Panc1 (cell line): Measurements from ENCODE around the gene PSME3. TPM values are rescaled to one million over a fixed set of nuclear protein-coding genes. Genes with fewer than 3 reads are reported as not detected.

Experiments used
- ATAC-seq: fragments of 200-7000 bp; cut with Tn5 transposase; 2 replicates; pipeline ENCODE4 v1.9.1; 2020; ENCODE audit warnings: mild to moderate bottlenecking, moderate library complexity
- BruUV-seq: library from RNA; stranded (reverse); fragments of 400-500 nt; replicated peaks from 2 replicates; lab custom pipeline; 2021; lab: Mats Ljungman, UMichigan
- CTCF ChIA-PET: fragments of 300-600 bp; sonication (Branson Sonifier 250); formaldehyde crosslinking; loops from one replicate; lab custom pipeline; 2022; ENCODE audit warnings: antibody characterized with exemption; lab: Charles Lee
- POLR2A ChIA-PET: fragments of 300-600 bp; sonication (Branson Sonifier 250); formaldehyde crosslinking; loops from one replicate; lab custom pipeline; 2022; ENCODE audit warnings: antibody characterized with exemption; lab: Charles Lee
- DNase-seq: peaks from one replicate; pipeline ENCODE4 v3.0.0-alpha.2; 2010; ENCODE audit warnings: low read depth, low spot score
- H3K27ac ChIP-seq: 2 replicates; pipeline ENCODE4 v1.5.1; 2011; ENCODE audit warnings: mild to moderate bottlenecking, low read length, inconsistent platforms
- H3K27me3 ChIP-seq: fragments of 200-500 bp; sonication (Bioruptor generic); 2 replicates; pipeline ENCODE4 v1.6.0; 2014; ENCODE audit warnings: low read length, inconsistent platforms; ENCODE audit not compliant: control insufficient read depth, insufficient read depth
- H3K36me3 ChIP-seq: fragments of 200-500 bp; sonication (Bioruptor generic); 2 replicates; pipeline ENCODE4 v1.5.1; 2014; ENCODE audit warnings: inconsistent platforms, mild to moderate bottlenecking, low read length, moderate library complexity; ENCODE audit not compliant: control insufficient read depth, insufficient read depth
- H3K4me1 ChIP-seq: 2 replicates; pipeline ENCODE4 v1.5.1; 2011; ENCODE audit warnings: inconsistent platforms, mild to moderate bottlenecking, low read length, moderate library complexity; ENCODE audit not compliant: control insufficient read depth, insufficient read depth
- H3K4me3 ChIP-seq, 2 experiments: 2 replicates each; pipeline ENCODE4 v1.5.1; 2011 to 2012; ENCODE audit warnings: low read depth in 2 of 2, low read length in 2 of 2, mild to moderate bottlenecking in 2 of 2, inconsistent platforms in 1 of 2, moderate library complexity in 1 of 2
- H3K9me3 ChIP-seq: fragments of 200-500 bp; sonication (Bioruptor generic); 2 replicates; pipeline ENCODE4 v1.5.1; 2014; ENCODE audit warnings: low read depth, mild to moderate bottlenecking, inconsistent platforms, low read length, moderate library complexity; ENCODE audit not compliant: control insufficient read depth, insufficient read depth
- POLR2AphosphoS5 ChIP-seq: IDR thresholded peaks from 2 replicates; pipeline ENCODE4 v1.6.1; 2012; ENCODE audit warnings: mild to moderate bottlenecking, low read depth, low read length, moderate library complexity
- REST ChIP-seq, 2 experiments: IDR thresholded peaks; 2 replicates each; pipeline ENCODE4 v1.6.1; 2011 to 2012; ENCODE audit warnings: low read depth in 2 of 2, control low read depth in 1 of 2, low read length in 1 of 2, mild to moderate bottlenecking in 1 of 2, moderate library complexity in 1 of 2; ENCODE audit not compliant: insufficient read depth in 1 of 2
- SIN3A ChIP-seq: IDR thresholded peaks from 2 replicates; pipeline ENCODE4 v1.6.1; 2012; ENCODE audit warnings: low read depth, mild to moderate bottlenecking, low read length, moderate library complexity, borderline replicate concordance; ENCODE audit not compliant: insufficient read depth
- TCF7L2 ChIP-seq: IDR thresholded peaks from 2 replicates; pipeline ENCODE4 v1.6.1; 2011; ENCODE audit warnings: mild to moderate bottlenecking, low read depth, low read length, inconsistent platforms
- in situ Hi-C: cut with HindIII; loops from 2 replicates; pipeline ENCODE4 v1.10.0; 2016; ENCODE audit warnings: low sequenced_read_pairs, low pct_unique_long_range_greater_than_20kb
- intact Hi-C: fragments of 100-400 bp; cut with micrococcal nuclease; formaldehyde crosslinking; loops from one replicate; pipeline ENCODE4 v1.10.0; 2022; ENCODE audit not compliant: unreplicated experiment
- total RNA-seq: library from RNA; stranded (reverse); gene quantifications from one replicate; pipeline ENCODE4 v1.2.1, GENCODE V29; 2021; ENCODE audit not compliant: unreplicated experiment
- TF ChIP-seq, protein P1 (sequence below): fragments of 450-650 bp; IDR thresholded peaks from 2 replicates; pipeline ENCODE4 v1.5.1; 2017; ENCODE audit warnings: mild to moderate bottlenecking

The PSME3 gene
- total RNA-seq, 1 experiment from 2014 or later: 110 TPM

GRCh38 chr17:42832213-42832933, 824 bp upstream of the PSME3 start:
- POLR2A ChIA-PET: no interaction called here

GRCh38 chr17:42833767-42834422, 698 bp downstream of the PSME3 start:
- intact Hi-C loops: no loop called here
- ChIA-PET CTCF (interaction anchor here (0.7 kb wide), 1 partner anchor 95 kb away, joined by 5 read pairs; no protein-coding TSS in a partner anchor), POLR2A (interaction anchor here (0.6 kb wide), 1 partner anchor 135 kb away, joined by 6 read pairs; no protein-coding TSS in a partner anchor)
- Histone ChIP-seq H3K27ac (peak overlapping the region; percentile 93), H3K4me1 (peaks cover 8% of the 10 kb centered on the region; the same call in 1 of the 2 replicates), H3K36me3 (peaks cover 5% of the 10 kb centered on the region), H3K27me3 (no peaks in the 10 kb centered on the region), H3K4me3 (peak overlapping the region; percentile 95 to 96), H3K9me3 (no peaks in the 10 kb centered on the region)
- ATAC-seq (peak; percentile 27; the same call in 1 of the 2 replicates), DNase-seq (no peak)
- in situ Hi-C loops: no loop called here
- BruUV-seq: no TSS peak
- TF ChIP-seq TCF7L2 (no peak), SIN3A (no peak), POLR2AphosphoS5 (no peak), REST (IDR thresholded peaks at IDR 0.05; ENCODE audit: insufficient read depth in 1 of 2, low read depth in 2 of 2, low read length in 1 of 2) (no peak)
- TF ChIP-seq, protein P1, sequence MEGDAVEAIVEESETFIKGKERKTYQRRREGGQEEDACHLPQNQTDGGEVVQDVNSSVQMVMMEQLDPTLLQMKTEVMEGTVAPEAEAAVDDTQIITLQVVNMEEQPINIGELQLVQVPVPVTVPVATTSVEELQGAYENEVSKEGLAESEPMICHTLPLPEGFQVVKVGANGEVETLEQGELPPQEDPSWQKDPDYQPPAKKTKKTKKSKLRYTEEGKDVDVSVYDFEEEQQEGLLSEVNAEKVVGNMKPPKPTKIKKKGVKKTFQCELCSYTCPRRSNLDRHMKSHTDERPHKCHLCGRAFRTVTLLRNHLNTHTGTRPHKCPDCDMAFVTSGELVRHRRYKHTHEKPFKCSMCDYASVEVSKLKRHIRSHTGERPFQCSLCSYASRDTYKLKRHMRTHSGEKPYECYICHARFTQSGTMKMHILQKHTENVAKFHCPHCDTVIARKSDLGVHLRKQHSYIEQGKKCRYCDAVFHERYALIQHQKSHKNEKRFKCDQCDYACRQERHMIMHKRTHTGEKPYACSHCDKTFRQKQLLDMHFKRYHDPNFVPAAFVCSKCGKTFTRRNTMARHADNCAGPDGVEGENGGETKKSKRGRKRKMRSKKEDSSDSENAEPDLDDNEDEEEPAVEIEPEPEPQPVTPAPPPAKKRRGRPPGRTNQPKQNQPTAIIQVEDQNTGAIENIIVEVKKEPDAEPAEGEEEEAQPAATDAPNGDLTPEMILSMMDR: no peak

More at GRCh38 chr17:42832213-42832933, 824 bp upstream of the PSME3 start:
- Histone ChIP-seq H3K27ac (peak overlapping the region; percentile 93), H3K4me1 (peaks cover 8% of the 10 kb centered on the region; the same call in 1 of the 2 replicates), H3K27me3 (no peaks in the 10 kb centered on the region), H3K9me3 (no peaks in the 10 kb centered on the region), H3K4me3 (peak overlapping the region; percentile 95 to 96), H3K36me3 (peaks cover 5% of the 10 kb centered on the region)
- no peak for TF ChIP-seq POLR2AphosphoS5
- no peak for TF ChIP-seq REST (IDR thresholded peaks at IDR 0.05; ENCODE audit: insufficient read depth in 1 of 2, low read depth in 2 of 2, low read length in 1 of 2)
- no peak for TF ChIP-seq TCF7L2
- TF ChIP-seq, protein P1: no peak
- no peak for TF ChIP-seq SIN3A
- intact Hi-C loops (no loop called here), in situ Hi-C loops (no loop called here)
- DNase-seq (no peak), ATAC-seq (peak; percentile 22)
- CTCF ChIA-PET: no interaction called here
- BruUV-seq: TSS peak; percentile 94
